ENCODE results near the gene ROR1. TPM values are rescaled to one million over a fixed set of nuclear protein-coding genes. Genes with fewer than 3 reads are reported as not detected.

The ROR1 gene
- total and polyA plus RNA-seq, 8 donors, result 1.4 to 37.3 (median 14.6) TPM

DNA sequence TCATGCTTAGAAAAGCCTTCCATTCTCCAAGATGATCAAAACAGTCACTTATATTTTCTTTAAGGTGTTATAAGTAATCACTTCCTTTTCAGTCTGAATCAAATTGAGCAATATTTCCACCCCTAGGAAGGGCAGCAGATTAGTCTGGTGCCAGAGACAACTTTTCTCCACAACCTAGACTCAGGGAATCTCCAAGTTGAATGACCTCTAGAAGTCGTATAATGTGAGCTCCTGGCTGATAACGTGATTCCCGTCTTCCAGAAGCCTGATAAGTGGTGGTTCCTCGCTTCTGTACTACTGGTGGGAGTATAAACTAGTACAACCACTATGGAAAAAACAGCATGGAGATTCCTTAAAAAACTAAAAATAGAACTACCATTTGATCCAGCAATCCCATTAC is 251.2 kb downstream of the ROR1 start:
- intact Hi-C loops (cut with DNase I; ENCODE audit: low total_unique reads), result no loop called here

GRCh38 chr1:64029037-64029436 is 255.2 kb downstream of the ROR1 start:
- H3K36me3 ChIP-seq, result no peaks in the 10 kb centered on the region
- no peaks in the 10 kb centered on the region for H3K9me3 ChIP-seq
- WGBS, 5 donors, result 93 to 100% (median 95%) methylated on average over 1 of the region's 1 CpG
- no peak overlapping the region for H3K27ac ChIP-seq
- DNase-seq, result no peak
- H3K4me3 ChIP-seq, result no peak overlapping the region
- TF ChIP-seq EP300 (IDR thresholded peaks at IDR 0.05) (no peak), POLR2AphosphoS5 (IDR thresholded peaks at IDR 0.05) (no peak), POLR2A (IDR thresholded peaks at IDR 0.05) (no peak)
- TF ChIP-seq, protein P1, sequence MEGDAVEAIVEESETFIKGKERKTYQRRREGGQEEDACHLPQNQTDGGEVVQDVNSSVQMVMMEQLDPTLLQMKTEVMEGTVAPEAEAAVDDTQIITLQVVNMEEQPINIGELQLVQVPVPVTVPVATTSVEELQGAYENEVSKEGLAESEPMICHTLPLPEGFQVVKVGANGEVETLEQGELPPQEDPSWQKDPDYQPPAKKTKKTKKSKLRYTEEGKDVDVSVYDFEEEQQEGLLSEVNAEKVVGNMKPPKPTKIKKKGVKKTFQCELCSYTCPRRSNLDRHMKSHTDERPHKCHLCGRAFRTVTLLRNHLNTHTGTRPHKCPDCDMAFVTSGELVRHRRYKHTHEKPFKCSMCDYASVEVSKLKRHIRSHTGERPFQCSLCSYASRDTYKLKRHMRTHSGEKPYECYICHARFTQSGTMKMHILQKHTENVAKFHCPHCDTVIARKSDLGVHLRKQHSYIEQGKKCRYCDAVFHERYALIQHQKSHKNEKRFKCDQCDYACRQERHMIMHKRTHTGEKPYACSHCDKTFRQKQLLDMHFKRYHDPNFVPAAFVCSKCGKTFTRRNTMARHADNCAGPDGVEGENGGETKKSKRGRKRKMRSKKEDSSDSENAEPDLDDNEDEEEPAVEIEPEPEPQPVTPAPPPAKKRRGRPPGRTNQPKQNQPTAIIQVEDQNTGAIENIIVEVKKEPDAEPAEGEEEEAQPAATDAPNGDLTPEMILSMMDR (IDR thresholded peaks at IDR 0.05), result no peak
- intact Hi-C loops (cut with DNase I; ENCODE audit: low total_unique reads), result no loop called here
- peaks cover 0 to 11% (median 0%) of the 10 kb centered on the region in 4 donors for H3K4me1 ChIP-seq
- H3K27me3 ChIP-seq, result no peaks in the 10 kb centered on the region

More for the DNA sequence above, 251.2 kb downstream of the ROR1 start:
- no peak for DNase-seq
- peaks cover 0 to 5% (median 3%) of the 10 kb centered on the region in 4 donors for H3K4me1 ChIP-seq
- TF ChIP-seq POLR2AphosphoS5 (IDR thresholded peaks at IDR 0.05), result no peak
- TF ChIP-seq EP300 (IDR thresholded peaks at IDR 0.05), result no peak
- no peak for TF ChIP-seq POLR2A (IDR thresholded peaks at IDR 0.05)
- TF ChIP-seq, protein P1 (IDR thresholded peaks at IDR 0.05), result no peak
- no peak overlapping the region for H3K27ac ChIP-seq
- no peaks in the 10 kb centered on the region for H3K27me3 ChIP-seq
- H3K36me3 ChIP-seq, result no peaks in the 10 kb centered on the region
- no peak overlapping the region for H3K4me3 ChIP-seq
- no peaks in the 10 kb centered on the region for H3K9me3 ChIP-seq
- 79 to 87% (median 83%) methylated on average over 4 of the region's 4 CpGs for WGBS, 5 donors

- Histone ChIP-seq H3K4me3 (no peak overlapping the region), H3K27ac (no peak overlapping the region), H3K27me3 (no peaks in the 10 kb centered on the region), H3K9me3 (no peaks in the 10 kb centered on the region), H3K4me1 (peaks cover 0 to 14% (median 0%) of the 10 kb centered on the region in 4 donors), H3K36me3 (no peaks in the 10 kb centered on the region)
- 83 to 99% (median 93%) methylated on average over 2 of the region's 2 CpGs for WGBS, 5 donors
- DNase-seq, result no peak
- intact Hi-C loops (cut with DNase I; ENCODE audit: low total_unique reads), result no loop called here
- TF ChIP-seq EP300 (IDR thresholded peaks at IDR 0.05), result no peak
- TF ChIP-seq POLR2A (IDR thresholded peaks at IDR 0.05), result no peak
- no peak for TF ChIP-seq POLR2AphosphoS5 (IDR thresholded peaks at IDR 0.05)
- TF ChIP-seq, protein P1 (IDR thresholded peaks at IDR 0.05), result no peak
Observed at GRCh38 chr1:64030411-64030810, 256.6 kb downstream of the ROR1 start.

DNA sequence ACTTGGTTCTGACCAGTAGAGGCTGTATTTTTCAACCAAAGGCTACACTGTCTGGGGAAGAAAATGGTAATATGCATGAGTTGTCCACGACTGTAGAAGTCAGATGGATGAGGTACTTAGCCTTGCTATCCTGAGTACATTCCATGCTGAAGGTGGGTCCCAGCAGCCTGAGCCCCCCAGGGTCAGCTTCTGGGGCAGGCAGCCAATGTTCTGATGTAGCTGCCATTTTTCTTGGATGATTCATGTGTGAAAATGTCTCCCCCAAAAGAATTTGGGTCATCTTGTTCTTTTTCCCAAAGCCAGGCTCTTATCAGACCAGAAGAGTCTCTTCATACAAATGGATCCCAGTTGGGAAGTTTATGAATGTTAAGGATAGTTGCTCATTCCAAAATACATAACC is 257.4 kb downstream of the ROR1 start:
- WGBS, 5 donors, result 87 to 100% (median 88%) methylated on average over 1 of the region's 1 CpG
- no peak for DNase-seq
- Histone ChIP-seq H3K4me1 (peaks cover 0 to 14% (median 0%) of the 10 kb centered on the region in 4 donors), H3K9me3 (no peaks in the 10 kb centered on the region), H3K27ac (no peak overlapping the region), H3K36me3 (no peaks in the 10 kb centered on the region), H3K4me3 (no peak overlapping the region), H3K27me3 (no peaks in the 10 kb centered on the region)
- TF ChIP-seq, protein P1 (IDR thresholded peaks at IDR 0.05), result no peak
- TF ChIP-seq POLR2AphosphoS5 (IDR thresholded peaks at IDR 0.05) (no peak), EP300 (IDR thresholded peaks at IDR 0.05) (no peak), POLR2A (IDR thresholded peaks at IDR 0.05) (no peak)
- intact Hi-C loops (cut with DNase I; ENCODE audit: low total_unique reads), result no loop called here
